K562 (cell line): ENCODE measurements around the gene OBSCN. TPM values are rescaled to one million over a fixed set of nuclear protein-coding genes. Genes with fewer than 3 reads are reported as not detected.
A peak's percentile ranks its signal among the peaks of the same experiment; 100 is the strongest.

ENCODE experiments used
- ARID2 ChIP-seq: fragments of 450-650 bp; IDR thresholded peaks from 2 replicates; pipeline ENCODE4 v1.6.1; 2017; ENCODE audit warnings: antibody characterized with exemption, mild to moderate bottlenecking
- ATF6 ChIP-seq: sonication (generic); formaldehyde crosslinking; IDR thresholded peaks from 2 replicates; pipeline ENCODE4 v1.4.0; 2020; ENCODE audit warnings: mild to moderate bottlenecking, missing genetic modification reagents
- CHCHD3 ChIP-seq: fragments of 250-450 bp; sonication (Bioruptor Pico); IDR thresholded peaks from 2 replicates; pipeline ENCODE4 v2.1.2; 2022; ENCODE audit warnings: mild to moderate bottlenecking
- CHD7 ChIP-seq: fragments of 200-600 bp; sonication (generic); IDR thresholded peaks from one replicate; pipeline ENCODE4 v1.6.1; 2012; ENCODE audit warnings: mild to moderate bottlenecking, low read depth, low read length, inconsistent platforms
- ELF4 ChIP-seq: fragments of 450-650 bp; formaldehyde crosslinking; IDR thresholded peaks from 2 replicates; pipeline ENCODE4 v1.4.0; 2022; ENCODE audit warnings: missing genetic modification characterization
- HDAC2 ChIP-seq: fragments of 450-650 bp; IDR thresholded peaks from 2 replicates; pipeline ENCODE4 v1.6.1; 2016; ENCODE audit warnings: mild to moderate bottlenecking
- KAT8 ChIP-seq: fragments of 450-650 bp; IDR thresholded peaks from 2 replicates; pipeline ENCODE4 v1.6.1; 2016; ENCODE audit warnings: low read depth, mild to moderate bottlenecking
- MEF2D ChIP-seq: conservative IDR thresholded peaks from 2 replicates; pipeline ENCODE4 v1.6.1; 2016; ENCODE audit warnings: low read depth, missing genetic modification characterization, missing compliant biosample characterization
- POLR2A ChIP-seq: fragments of 450-650 bp; conservative IDR thresholded peaks from 2 replicates; pipeline ENCODE4 v1.6.1; 2016
- SMARCA4 ChIP-seq: fragments of 450-650 bp; IDR thresholded peaks from 2 replicates; pipeline ENCODE4 v1.6.1; 2016
- STAG1 ChIP-seq: sonication (generic); formaldehyde crosslinking; IDR thresholded peaks from 2 replicates; pipeline ENCODE4 v1.5.0; 2020; ENCODE audit warnings: missing genetic modification reagents, borderline replicate concordance
- TRIM24 ChIP-seq, 2 experiments: fragments of 450-650 bp; IDR thresholded peaks; 2 replicates each; pipeline ENCODE4 v1.6.1; 2016
- ZFX ChIP-seq: sonication (generic); formaldehyde crosslinking; IDR thresholded peaks from 2 replicates; pipeline ENCODE4 v1.8.0; 2022; ENCODE audit warnings: mild to moderate bottlenecking, missing genetic modification reagents, moderate library complexity
- ZNF217 ChIP-seq: sonication (generic); formaldehyde crosslinking; IDR thresholded peaks from 2 replicates; pipeline ENCODE4 v1.8.0; 2022; ENCODE audit warnings: mild to moderate bottlenecking, missing genetic modification reagents
- ZNF311 ChIP-seq: fragments of 250-450 bp; sonication (Bioruptor Pico); IDR thresholded peaks from 2 replicates; pipeline ENCODE4 v1.4.0; 2020; ENCODE audit warnings: mild to moderate bottlenecking, moderate library complexity
- ZNF384 ChIP-seq: IDR thresholded peaks from 2 replicates; pipeline ENCODE4 v1.6.1; 2012; ENCODE audit warnings: low read depth, low read length, improper control_type of control experiment
- polyA plus RNA-seq, 8 experiments: library from polyadenylated mRNA; depleted of rRNA in 4 of 8; stranded (reverse) in 5 of 8; unstranded in 3 of 8; fragments of >200 nt; fragmentation: Nextera tagmentation in 2 of 8; fragmentation: Illumina TruSeq in 1 of 8; extraction: Ambion mirVana in 2 of 8; extraction: Trizol in 1 of 8; gene quantifications; 2 replicates each; pipeline versions ENCODE4 v1.2.1 to v1.2.3, GENCODE V29; 2011 to 2014; ENCODE audit warnings: inconsistent platforms in 1 of 8, missing spikeins in 1 of 8
- total RNA-seq, 7 experiments: library from RNA; depleted of rRNA in 6 of 7; stranded (reverse); fragments of >200 nt in 6 of 7; fragmentation: Illumina TruSeq in 2 of 7; extraction: Trizol in 2 of 7; gene quantifications; 2 replicates each; pipeline versions ENCODE4 v1.2.1 to v1.2.3, GENCODE V29; 2011 to 2021; ENCODE audit warnings: low replicate concordance in 1 of 7

OBSCN gene
- total and polyA plus RNA-seq, 9 of the 15 experiments (the other 6 are each of a cell fraction or from before 2014, with no cell fraction given): 0.18 to 19.7 (median 3.6) TPM

GRCh38 chr1:228164561-228165371 is 43.1 kb upstream of the OBSCN start (continued):
- TF ChIP-seq MEF2D (no peak), KAT8 (no peak), STAG1 (CRISPR knock-in tag) (no peak), POLR2A (no peak; the same call in 1 of the 2 replicates), SMARCA4 (no peak; the same call in 1 of the 2 replicates), ZNF384 (peak; percentile 90), HDAC2 (peak; percentile 100), ATF6 (CRISPR knock-in tag) (0 out of 2 replicates have a peak, but pooled peaks have one; percentile 34), ZNF217 (CRISPR knock-in tag) (no peak), ELF4 (CRISPR knock-in tag) (no peak), TRIM24 (IDR thresholded peaks at IDR 0.05) (peak; percentile 47 to 56; a peak in 2 of 4 replicates), ZFX (CRISPR knock-in tag) (no peak), CHCHD3 (CRISPR knock-in tag) (no peak), ZNF311 (CRISPR knock-in tag) (no peak), ARID2 (no peak), CHD7 (no peak)
